PFSK-1 (cell line): ENCODE data around the gene CREB3L2.

Experiments
- POLR2AphosphoS5 ChIP-seq: IDR thresholded peaks from 2 replicates; pipeline ENCODE4 v1.6.1; 2012; ENCODE audit warnings: low read depth, mild to moderate bottlenecking, control low read depth, low read length, moderate library complexity
- SIN3A ChIP-seq: IDR thresholded peaks from 2 replicates; pipeline ENCODE4 v1.6.1; 2012; ENCODE audit warnings: mild to moderate bottlenecking, low read length, moderate library complexity, borderline replicate concordance; ENCODE audit not compliant: insufficient read depth

- TF ChIP-seq SIN3A (no peak), POLR2AphosphoS5 (no peak)
Measured at GRCh38 chr7:137865764-137866163, 136.1 kb downstream of the CREB3L2 start.
